Endodermal cell (in vitro differentiated cells): ENCODE measurements around the gene C2orf78. TPM values are rescaled to one million over a fixed set of nuclear protein-coding genes. Genes with fewer than 3 reads are reported as not detected.

Experiments
- DNase-seq: peaks from one replicate; pipeline ENCODE4 v3.0.0-alpha.2; 2017
- H3K27ac ChIP-seq: 2 replicates; pipeline ENCODE4 v1.5.1; 2013; ENCODE audit warnings: mild to moderate bottlenecking, low read depth, low read length, moderate library complexity
- H3K27me3 ChIP-seq: 2 replicates; pipeline ENCODE4 v1.6.1; 2013; ENCODE audit warnings: mild to moderate bottlenecking, low read length, moderate library complexity; ENCODE audit not compliant: insufficient read depth, control insufficient read depth, poor library complexity, severe bottlenecking
- H3K36me3 ChIP-seq: 2 replicates; pipeline ENCODE4 v1.7.0; 2013; ENCODE audit warnings: mild to moderate bottlenecking, low read length, moderate library complexity; ENCODE audit not compliant: control insufficient read depth, insufficient read depth
- H3K4me1 ChIP-seq: one replicate; pipeline ENCODE4 v1.7.0; 2013; ENCODE audit warnings: low read length; ENCODE audit not compliant: control insufficient read depth, insufficient read depth
- H3K4me3 ChIP-seq: 2 replicates; pipeline ENCODE4 v1.5.1; 2013; ENCODE audit warnings: mild to moderate bottlenecking, low read length, moderate library complexity
- H3K9ac ChIP-seq: 2 replicates; pipeline ENCODE4 v1.6.1; 2013; ENCODE audit warnings: mild to moderate bottlenecking, low read length, moderate library complexity; ENCODE audit not compliant: poor library complexity, severe bottlenecking; ENCODE audit errors: extremely low read depth
- H3K9me3 ChIP-seq: 2 replicates; pipeline ENCODE4 v1.6.1; 2013; ENCODE audit warnings: mild to moderate bottlenecking, low read length, moderate library complexity; ENCODE audit not compliant: control insufficient read depth
- H3K27ac Mint-ChIP-seq: 2 replicates; pipeline ENCODE4 v1.8.0; 2020; ENCODE audit warnings: mixed read lengths
- H3K27me3 Mint-ChIP-seq: 2 replicates; pipeline ENCODE4 v1.8.0; 2021; ENCODE audit warnings: mild to moderate bottlenecking, mixed read lengths; ENCODE audit not compliant: insufficient read depth
- H3K36me3 Mint-ChIP-seq: 2 replicates; pipeline ENCODE4 v1.8.0; 2020; ENCODE audit warnings: low read depth, mixed read lengths
- H3K4me1 Mint-ChIP-seq: 2 replicates; pipeline ENCODE4 v1.8.0; 2020; ENCODE audit warnings: mixed read lengths
- H3K4me3 Mint-ChIP-seq: 2 replicates; pipeline ENCODE4 v1.8.0; 2020; ENCODE audit warnings: mild to moderate bottlenecking, moderate library complexity, mixed read lengths
- H3K9me3 Mint-ChIP-seq: 2 replicates; pipeline ENCODE4 v1.8.0; 2020; ENCODE audit warnings: mild to moderate bottlenecking, mixed read lengths
- WGBS, 2 experiments: methylation state at CpG; one replicate each; pipeline versions ENCODE4 v1.1.5 to v1.1.7; 2013; ENCODE audit warnings: missing lambda C conversion rate in 2 of 2, mixed read lengths in 1 of 2; ENCODE audit not compliant: insufficient coverage in 1 of 2, insufficient read length in 1 of 2; 5-methylcytosine and 5-hydroxymethylcytosine counted together
- total RNA-seq, 2 donors: library from RNA; stranded (reverse); fragmentation: NEBNext Ultra II Directional in 1 of 2; extraction: Animal tissue kit (Norgen Biotek cat#: 25700) in 1 of 2; gene quantifications; 2 replicates in 1 of 2; 3 replicates in 1 of 2; pipeline ENCODE4 v1.2.1, GENCODE V29; 2021
- TF ChIP-seq, protein P1 (sequence below): fragments of 200-600 bp; sonication (generic); conservative IDR thresholded peaks from 2 replicates; pipeline ENCODE4 v1.5.0; 2021; ENCODE audit warnings: antibody characterized with exemption, mild to moderate bottlenecking

Gene C2orf78
- total RNA-seq, 2 donors from 2014 or later: not detected

DNA sequence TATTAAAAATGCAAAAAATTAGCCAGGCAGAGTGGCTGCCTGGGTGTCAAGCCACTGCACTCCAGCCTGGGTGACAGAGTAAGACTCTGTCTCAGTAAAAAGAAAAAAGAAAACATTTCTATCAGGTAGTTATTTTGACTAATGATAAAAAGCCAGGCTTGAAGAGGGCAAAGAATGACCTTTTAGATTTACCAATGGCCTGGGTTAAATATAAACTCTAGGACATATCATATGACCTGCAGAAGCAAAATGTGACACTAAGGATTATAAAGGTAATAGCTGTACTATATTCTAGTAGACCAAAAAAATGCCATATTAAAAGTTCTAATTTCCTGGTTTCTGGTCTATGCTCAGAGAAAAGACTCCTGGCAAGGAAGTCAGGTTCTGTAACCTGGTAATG, 28.7 kb downstream of the C2orf78 start:
- Mint-ChIP-seq H3K36me3 (no peaks in the 10 kb centered on the region), H3K4me3 (no peak overlapping the region), H3K9me3 (no peaks in the 10 kb centered on the region), H3K27me3 (peaks cover 51% of the 10 kb centered on the region), H3K4me1 (no peaks in the 10 kb centered on the region), H3K27ac (no peak overlapping the region)
- H3K4me3 ChIP-seq: no peak overlapping the region
- TF ChIP-seq, protein P1, sequence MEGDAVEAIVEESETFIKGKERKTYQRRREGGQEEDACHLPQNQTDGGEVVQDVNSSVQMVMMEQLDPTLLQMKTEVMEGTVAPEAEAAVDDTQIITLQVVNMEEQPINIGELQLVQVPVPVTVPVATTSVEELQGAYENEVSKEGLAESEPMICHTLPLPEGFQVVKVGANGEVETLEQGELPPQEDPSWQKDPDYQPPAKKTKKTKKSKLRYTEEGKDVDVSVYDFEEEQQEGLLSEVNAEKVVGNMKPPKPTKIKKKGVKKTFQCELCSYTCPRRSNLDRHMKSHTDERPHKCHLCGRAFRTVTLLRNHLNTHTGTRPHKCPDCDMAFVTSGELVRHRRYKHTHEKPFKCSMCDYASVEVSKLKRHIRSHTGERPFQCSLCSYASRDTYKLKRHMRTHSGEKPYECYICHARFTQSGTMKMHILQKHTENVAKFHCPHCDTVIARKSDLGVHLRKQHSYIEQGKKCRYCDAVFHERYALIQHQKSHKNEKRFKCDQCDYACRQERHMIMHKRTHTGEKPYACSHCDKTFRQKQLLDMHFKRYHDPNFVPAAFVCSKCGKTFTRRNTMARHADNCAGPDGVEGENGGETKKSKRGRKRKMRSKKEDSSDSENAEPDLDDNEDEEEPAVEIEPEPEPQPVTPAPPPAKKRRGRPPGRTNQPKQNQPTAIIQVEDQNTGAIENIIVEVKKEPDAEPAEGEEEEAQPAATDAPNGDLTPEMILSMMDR: no peak
- H3K9me3 ChIP-seq: no peaks in the 10 kb centered on the region
- H3K4me1 ChIP-seq: no peaks in the 10 kb centered on the region
- DNase-seq: no peak
- H3K27me3 ChIP-seq: peaks cover 56% of the 10 kb centered on the region
- H3K36me3 ChIP-seq: no peaks in the 10 kb centered on the region
- no peak overlapping the region for H3K27ac ChIP-seq
- H3K9ac ChIP-seq: no peak overlapping the region

DNA sequence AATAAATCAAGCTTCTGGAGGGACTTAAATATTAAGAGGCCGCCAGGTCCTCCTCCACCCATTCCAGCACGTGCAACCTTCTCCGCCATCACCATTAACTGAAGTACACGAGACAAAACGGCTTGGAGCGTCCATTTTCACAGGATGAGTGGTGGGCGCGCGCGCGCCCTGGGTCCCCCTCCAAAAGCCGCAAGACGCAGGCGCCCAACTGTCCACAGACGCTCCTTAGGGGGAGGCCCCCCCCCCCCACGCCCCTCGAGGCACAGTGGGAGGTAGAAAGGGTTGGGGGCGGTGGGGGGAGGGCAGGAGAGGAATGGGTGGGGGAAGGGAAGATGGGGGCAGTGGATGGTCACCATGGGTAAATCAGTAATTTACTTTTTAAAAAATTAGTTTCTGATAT, 34.3 kb downstream of the C2orf78 start:
- 92 to 95% methylated on average over 4 to 14 of the region's 18 CpGs for WGBS, 2 experiments
- no peaks in the 10 kb centered on the region for H3K36me3 Mint-ChIP-seq

DNA sequence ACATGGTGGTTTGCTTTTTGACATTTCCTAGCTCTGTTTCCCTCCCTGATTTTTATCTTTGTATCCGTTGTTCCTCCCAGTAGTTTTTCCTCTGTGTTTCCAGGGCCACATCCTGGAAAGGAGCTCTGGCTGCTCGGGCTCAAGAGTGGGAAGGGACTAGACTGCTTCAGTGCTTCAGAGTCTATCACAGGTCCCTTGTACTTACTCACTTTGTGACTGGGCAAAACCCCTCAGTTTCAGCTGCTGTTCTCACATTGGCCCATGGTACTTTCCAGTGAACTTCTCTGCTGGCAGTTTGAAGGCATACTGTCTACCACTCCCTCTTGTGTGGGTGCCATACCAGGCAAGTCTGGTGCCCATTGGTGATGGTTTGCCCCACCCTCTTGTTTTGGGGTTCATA, 37.2 kb downstream of the C2orf78 start:
- no peak overlapping the region for H3K27ac ChIP-seq
- Mint-ChIP-seq H3K4me3 (no peak overlapping the region), H3K4me1 (no peaks in the 10 kb centered on the region), H3K27ac (no peak overlapping the region), H3K27me3 (peaks cover 29% of the 10 kb centered on the region), H3K9me3 (no peaks in the 10 kb centered on the region), H3K36me3 (no peaks in the 10 kb centered on the region)
- H3K4me1 ChIP-seq: no peaks in the 10 kb centered on the region
- H3K4me3 ChIP-seq: no peak overlapping the region
- TF ChIP-seq, protein P1: no peak
- peaks cover 50% of the 10 kb centered on the region for H3K27me3 ChIP-seq
- no peak overlapping the region for H3K9ac ChIP-seq
- DNase-seq: no peak
- no peaks in the 10 kb centered on the region for H3K36me3 ChIP-seq
- H3K9me3 ChIP-seq: no peaks in the 10 kb centered on the region
- whole genome bisulfite sequencing, 2 experiments: 79 to 100% methylated on average over 1 to 2 of the region's 2 CpGs

More for the DNA sequence above, 34.3 kb downstream of the C2orf78 start:
- H3K36me3 ChIP-seq: no peaks in the 10 kb centered on the region
- Mint-ChIP-seq H3K4me1 (no peaks in the 10 kb centered on the region), H3K9me3 (no peaks in the 10 kb centered on the region), H3K27me3 (peaks cover 44% of the 10 kb centered on the region), H3K4me3 (no peak overlapping the region), H3K27ac (no peak overlapping the region)
- H3K4me3 ChIP-seq: no peak overlapping the region
- TF ChIP-seq, protein P1: no peak
- H3K9ac ChIP-seq: no peak overlapping the region
- H3K9me3 ChIP-seq: no peaks in the 10 kb centered on the region
- no peak for DNase-seq
- no peaks in the 10 kb centered on the region for H3K4me1 ChIP-seq
- peaks cover 59% of the 10 kb centered on the region for H3K27me3 ChIP-seq
- H3K27ac ChIP-seq: no peak overlapping the region
